Upper lobe of right lung (tissue), 1 donor: ENCODE measurements around the gene SRPX. TPM values are rescaled to one million over a fixed set of nuclear protein-coding genes. Genes with fewer than 3 reads are reported as not detected.

ENCODE experiments used
- ATAC-seq: fragments of 200-7000 bp; cut with Tn5 transposase; one replicate; pipeline ENCODE4 v1.9.1; 2020; ENCODE audit warnings: mild to moderate bottlenecking, moderate library complexity
- DNase-seq: peaks from one replicate; pipeline ENCODE4 v3.0.0-alpha.2; 2020
- H3K27ac ChIP-seq: fragments of 200-600 bp; one replicate; pipeline ENCODE4 v1.8.0; 2022
- H3K27me3 ChIP-seq: fragments of 200-600 bp; one replicate; pipeline ENCODE4 v1.8.0; 2022; ENCODE audit warnings: mild to moderate bottlenecking
- H3K36me3 ChIP-seq: fragments of 200-600 bp; one replicate; pipeline ENCODE4 v1.8.0; 2022
- H3K4me1 ChIP-seq: fragments of 200-600 bp; one replicate; pipeline ENCODE4 v1.8.0; 2022
- H3K4me3 ChIP-seq: fragments of 200-600 bp; one replicate; pipeline ENCODE4 v1.8.0; 2022; ENCODE audit warnings: mild to moderate bottlenecking
- H3K9me3 ChIP-seq: fragments of 200-600 bp; one replicate; pipeline ENCODE4 v1.8.0; 2022
- intact Hi-C: fragments of 100-400 bp; cut with DNase I; formaldehyde crosslinking; loops from one replicate; pipeline ENCODE4 v1.11.0; 2022
- total RNA-seq: library from RNA; stranded (reverse); fragmentation: NEBNext Ultra II Directional; extraction: Animal tissue kit (Norgen Biotek cat#: 25700); gene quantifications from one replicate; pipeline ENCODE4 v1.2.1, GENCODE V29; 2021
- TF ChIP-seq, protein P1 (sequence below): fragments of 200-600 bp; IDR thresholded peaks from one replicate; pipeline ENCODE4 v1.8.0; 2022; ENCODE audit warnings: antibody characterized with exemption
- donor health status: DM: no; HTN: yes; CAD: no; lungs with severe emphysema.

The SRPX gene
- total RNA-seq, 1 donor from 2014 or later: 56.7 TPM

DNA sequence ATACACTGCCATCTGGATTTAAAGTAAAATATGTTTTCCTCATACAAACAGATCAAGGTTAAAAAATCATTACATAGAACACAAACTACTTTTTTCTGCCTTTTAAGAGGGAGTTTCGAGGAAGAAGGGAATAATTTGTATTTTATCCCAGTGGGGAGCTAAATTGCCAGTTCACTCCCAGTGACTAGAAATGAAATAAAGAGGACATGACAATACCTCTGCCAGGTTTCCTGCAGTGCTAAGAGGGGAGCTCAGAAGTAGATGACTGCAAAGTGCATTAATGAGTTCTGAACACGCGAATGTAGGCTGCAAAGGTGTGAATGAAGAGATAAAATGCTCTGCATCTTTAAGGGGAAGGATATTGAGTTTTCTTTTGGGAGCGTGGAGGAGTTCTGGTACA, 69.7 kb downstream of the SRPX start:
- ATAC-seq: no peak
- Histone ChIP-seq H3K4me1 (no peaks in the 10 kb centered on the region), H3K27me3 (no peaks in the 10 kb centered on the region), H3K36me3 (no peaks in the 10 kb centered on the region), H3K9me3 (no peaks in the 10 kb centered on the region), H3K27ac (no peak overlapping the region), H3K4me3 (no peak overlapping the region)
- TF ChIP-seq, protein P1, sequence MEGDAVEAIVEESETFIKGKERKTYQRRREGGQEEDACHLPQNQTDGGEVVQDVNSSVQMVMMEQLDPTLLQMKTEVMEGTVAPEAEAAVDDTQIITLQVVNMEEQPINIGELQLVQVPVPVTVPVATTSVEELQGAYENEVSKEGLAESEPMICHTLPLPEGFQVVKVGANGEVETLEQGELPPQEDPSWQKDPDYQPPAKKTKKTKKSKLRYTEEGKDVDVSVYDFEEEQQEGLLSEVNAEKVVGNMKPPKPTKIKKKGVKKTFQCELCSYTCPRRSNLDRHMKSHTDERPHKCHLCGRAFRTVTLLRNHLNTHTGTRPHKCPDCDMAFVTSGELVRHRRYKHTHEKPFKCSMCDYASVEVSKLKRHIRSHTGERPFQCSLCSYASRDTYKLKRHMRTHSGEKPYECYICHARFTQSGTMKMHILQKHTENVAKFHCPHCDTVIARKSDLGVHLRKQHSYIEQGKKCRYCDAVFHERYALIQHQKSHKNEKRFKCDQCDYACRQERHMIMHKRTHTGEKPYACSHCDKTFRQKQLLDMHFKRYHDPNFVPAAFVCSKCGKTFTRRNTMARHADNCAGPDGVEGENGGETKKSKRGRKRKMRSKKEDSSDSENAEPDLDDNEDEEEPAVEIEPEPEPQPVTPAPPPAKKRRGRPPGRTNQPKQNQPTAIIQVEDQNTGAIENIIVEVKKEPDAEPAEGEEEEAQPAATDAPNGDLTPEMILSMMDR: no peak
- no peak for DNase-seq
- intact Hi-C loops: no loop called here

DNA sequence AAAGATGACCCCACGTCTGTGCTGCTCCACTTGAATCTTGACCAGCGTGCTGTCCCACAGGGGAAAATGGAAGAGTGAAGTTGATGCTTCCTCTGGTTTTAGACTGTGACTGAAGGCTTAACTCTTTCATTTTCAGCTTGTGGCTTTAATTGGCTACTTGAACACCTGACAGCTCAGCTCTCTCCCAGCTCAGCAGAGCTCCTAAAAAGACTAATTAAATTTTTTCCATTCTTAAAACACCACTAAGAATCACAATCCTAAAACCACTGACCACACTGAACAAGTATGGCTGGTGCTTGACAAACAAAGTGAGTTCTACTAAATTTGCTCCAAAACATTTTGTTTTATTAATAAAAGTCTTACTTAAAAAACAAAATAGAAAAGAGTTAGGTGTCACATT, 71.7 kb downstream of the SRPX start:
- ATAC-seq: no peak
- Histone ChIP-seq H3K9me3 (no peaks in the 10 kb centered on the region), H3K36me3 (no peaks in the 10 kb centered on the region), H3K4me1 (no peaks in the 10 kb centered on the region), H3K4me3 (no peak overlapping the region), H3K27ac (no peak overlapping the region), H3K27me3 (no peaks in the 10 kb centered on the region)
- TF ChIP-seq, protein P1: no peak
- DNase-seq: no peak
- intact Hi-C loops: no loop called here

DNA sequence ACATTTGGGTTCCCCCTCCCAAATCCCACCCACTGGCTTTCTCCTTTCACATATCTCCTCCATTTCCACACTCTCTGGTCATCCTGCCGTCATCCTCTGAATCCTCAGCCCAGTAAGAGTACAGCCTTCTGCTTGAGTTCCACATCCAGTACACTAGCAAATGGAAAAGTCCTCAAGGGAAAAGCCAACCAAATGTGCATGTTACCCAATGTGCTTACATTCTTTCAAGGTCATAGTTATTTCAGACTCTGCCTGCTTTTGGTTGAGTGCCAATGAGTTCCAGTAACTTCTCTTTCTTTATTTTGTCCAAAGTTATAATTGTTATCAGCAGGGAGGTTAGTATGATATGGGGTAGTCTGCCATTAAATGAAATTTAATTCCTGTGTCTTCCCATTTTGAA, 78.1 kb downstream of the SRPX start:
- no peak overlapping the region for H3K4me3 ChIP-seq
- TF ChIP-seq, protein P1: no peak
- no peaks in the 10 kb centered on the region for H3K36me3 ChIP-seq
- H3K27ac ChIP-seq: no peak overlapping the region
- no peaks in the 10 kb centered on the region for H3K27me3 ChIP-seq
- ATAC-seq: no peak
- no peak for DNase-seq
- intact Hi-C loops: no loop called here
- no peaks in the 10 kb centered on the region for H3K9me3 ChIP-seq
- no peaks in the 10 kb centered on the region for H3K4me1 ChIP-seq

DNA sequence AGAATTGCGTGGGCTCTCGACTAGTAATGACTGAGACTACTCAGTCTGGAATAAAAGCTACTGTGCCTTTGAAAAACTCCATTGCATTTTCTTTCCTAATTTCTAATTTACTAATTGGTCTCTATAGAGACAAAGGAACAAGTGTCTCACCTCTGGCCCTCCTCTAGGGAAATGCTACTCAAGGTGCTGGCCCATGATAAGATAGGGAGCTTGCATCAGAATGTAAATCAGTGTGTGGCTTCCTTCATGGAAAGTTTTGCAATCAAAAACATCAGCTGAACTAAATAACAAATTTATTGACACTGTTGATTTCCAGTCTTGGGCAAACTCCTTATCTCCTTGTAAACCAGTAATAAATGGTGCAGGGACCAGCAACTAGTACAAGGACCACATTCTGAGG, 81.8 kb downstream of the SRPX start:
- intact Hi-C loops: no loop called here
- no peaks in the 10 kb centered on the region for H3K27me3 ChIP-seq
- ATAC-seq (no peak), DNase-seq (no peak)
- H3K27ac ChIP-seq: no peak overlapping the region
- no peak overlapping the region for H3K4me3 ChIP-seq
- TF ChIP-seq, protein P1: no peak
- H3K4me1 ChIP-seq: no peaks in the 10 kb centered on the region
- H3K36me3 ChIP-seq: no peaks in the 10 kb centered on the region
- no peaks in the 10 kb centered on the region for H3K9me3 ChIP-seq

DNA sequence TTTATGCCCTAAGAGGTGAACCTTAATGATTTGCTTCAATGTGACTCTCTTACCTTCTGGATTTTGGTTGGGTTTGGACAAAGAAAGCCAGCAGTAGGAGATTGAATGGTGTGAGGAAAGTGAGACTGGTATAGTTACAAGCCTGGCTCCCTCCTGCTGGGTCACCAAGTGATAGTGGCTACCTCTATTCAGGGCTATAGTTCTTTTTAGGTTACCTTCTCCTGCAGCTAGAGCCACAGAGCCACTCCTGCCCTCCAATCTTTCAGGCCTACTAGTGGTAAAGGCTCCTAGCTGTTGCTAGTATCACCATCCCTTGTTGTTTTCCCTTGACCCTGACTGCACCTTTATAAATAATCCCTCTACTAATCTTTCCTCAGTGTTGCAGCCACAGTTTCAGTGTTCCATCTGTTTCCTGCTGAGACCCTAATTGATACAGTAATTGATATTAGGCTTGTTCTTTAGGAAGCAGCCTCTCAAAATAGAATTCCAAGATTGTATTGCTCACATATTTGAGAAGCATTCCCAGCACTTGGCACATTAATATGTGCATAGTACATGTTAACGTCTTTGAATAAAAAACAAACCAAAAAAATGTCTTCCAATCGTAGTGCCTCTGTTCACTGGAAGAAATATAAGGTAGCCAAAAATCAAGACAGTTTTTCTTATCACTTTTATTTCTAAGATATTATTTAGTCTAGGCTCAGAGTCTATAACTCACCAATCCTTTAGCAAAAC, 82.3 kb downstream of the SRPX start:
- intact Hi-C loops: no loop called here
- Histone ChIP-seq H3K27me3 (no peaks in the 10 kb centered on the region), H3K9me3 (no peaks in the 10 kb centered on the region), H3K4me1 (no peaks in the 10 kb centered on the region), H3K27ac (no peak overlapping the region), H3K4me3 (no peak overlapping the region), H3K36me3 (no peaks in the 10 kb centered on the region)
- DNase-seq (no peak), ATAC-seq (no peak)
- TF ChIP-seq, protein P1: no peak

DNA sequence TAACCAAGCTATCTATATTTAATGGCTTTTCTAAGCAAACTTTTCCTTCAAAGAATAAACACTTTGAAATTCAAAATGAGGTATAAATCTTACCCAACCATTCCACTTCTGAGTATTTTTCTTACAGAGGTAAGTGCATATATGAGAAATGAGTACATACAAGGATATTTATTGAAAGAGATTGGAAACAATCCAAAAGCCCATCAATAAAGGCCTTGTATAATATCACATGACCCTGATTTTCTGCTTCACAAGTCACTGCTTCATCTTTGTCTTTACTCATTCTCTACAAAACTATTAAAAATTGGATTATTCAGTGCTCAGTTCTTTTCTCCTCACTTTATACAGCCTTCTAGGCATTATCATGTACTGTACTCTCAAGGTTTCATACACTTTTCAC, 91.3 kb downstream of the SRPX start:
- DNase-seq (no peak), ATAC-seq (no peak)
- Histone ChIP-seq H3K27ac (no peak overlapping the region), H3K4me1 (no peaks in the 10 kb centered on the region), H3K27me3 (no peaks in the 10 kb centered on the region), H3K36me3 (no peaks in the 10 kb centered on the region), H3K4me3 (no peak overlapping the region), H3K9me3 (no peaks in the 10 kb centered on the region)
- intact Hi-C loops: no loop called here
- TF ChIP-seq, protein P1: no peak
